Daoy (cell line): Measurements from ENCODE around the gene STX3. TPM values are rescaled to one million over a fixed set of nuclear protein-coding genes. Genes with fewer than 3 reads are reported as not detected.
"Not testable (repeated sequence)": the region's sequence is repeated elsewhere in the genome, so short reads cannot be mapped to it uniquely, and the experiment has no call there.

Source experiments
- DNase-seq: peaks from one replicate; pipeline ENCODE4 v3.0.0-alpha.2; 2015; ENCODE audit warnings: low read depth
- total RNA-seq: library from RNA; depleted of rRNA; stranded (reverse); fragments of >200 nt; shearing (Covaris generic); gene quantifications from 2 replicates; pipeline ENCODE4 v1.2.3, GENCODE V29; 2014; rRNA removed

STX3 gene
- total RNA-seq, 1 experiment from 2014 or later, result 21.3 TPM

- peak; percentile 3 for DNase-seq
Measured at GRCh38 chr11:59842316-59842715, 87.1 kb downstream of the STX3 start.

GRCh38 chr11:59845399-59845798, 90.2 kb downstream of the STX3 start, which contains the start of gene CBLIF:
TSS of gene CBLIF (minus strand) at chr11:59845499. CDS start at chr11:59845453, 46 bp downstream.
- DNase-seq, result no peak

GRCh38 chr11:59846556-59846955, 91.4 kb downstream of the STX3 start:
- no peak for DNase-seq

- no peak for DNase-seq
Measured at GRCh38 chr11:59847626-59848025, 92.5 kb downstream of the STX3 start.

DNA sequence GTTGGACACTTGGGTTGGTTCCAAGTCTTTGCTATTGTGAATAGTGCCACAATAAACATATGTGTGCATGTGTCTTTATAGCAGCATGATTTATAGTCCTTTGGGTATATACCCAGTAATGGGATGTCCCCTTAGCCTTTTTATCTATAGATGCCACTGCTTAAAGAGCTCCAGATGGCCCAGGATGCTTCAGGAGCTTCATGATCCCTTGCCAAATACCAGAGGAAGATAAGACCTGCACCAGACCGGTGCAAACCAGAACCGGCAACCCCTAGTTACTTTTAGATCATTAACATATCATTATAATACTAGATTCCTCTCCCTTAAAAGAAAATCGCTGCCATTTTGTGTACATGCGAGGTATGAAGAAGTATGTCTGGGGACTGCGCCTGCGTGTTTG, 93.3 kb downstream of the STX3 start:
- DNase-seq, result not testable (repeated sequence)

DNA sequence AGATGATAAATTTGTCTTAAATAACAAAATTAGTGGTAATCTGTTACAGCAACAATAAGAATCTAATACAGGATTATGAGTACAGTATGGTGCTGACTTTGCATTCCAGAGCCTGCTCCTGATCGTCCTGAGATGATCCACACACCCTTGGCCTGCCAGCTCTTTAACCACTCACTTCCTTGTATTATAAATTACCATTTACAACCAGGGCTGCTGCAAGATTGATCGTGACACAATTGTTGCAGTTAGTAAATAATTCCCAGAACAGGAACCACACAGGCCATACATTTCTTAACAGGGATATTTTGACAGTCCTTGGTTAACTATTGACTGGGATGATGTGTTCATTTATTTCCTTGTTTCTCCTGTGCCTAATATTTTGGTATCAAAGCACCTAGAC, 94.0 kb downstream of the STX3 start:
- DNase-seq, result no peak

GRCh38 chr11:59849551-59849950, 94.4 kb downstream of the STX3 start:
- not testable (repeated sequence) for DNase-seq

- DNase-seq, result not testable (repeated sequence)
Measured at GRCh38 chr11:59851416-59851815, 96.2 kb downstream of the STX3 start.

DNA sequence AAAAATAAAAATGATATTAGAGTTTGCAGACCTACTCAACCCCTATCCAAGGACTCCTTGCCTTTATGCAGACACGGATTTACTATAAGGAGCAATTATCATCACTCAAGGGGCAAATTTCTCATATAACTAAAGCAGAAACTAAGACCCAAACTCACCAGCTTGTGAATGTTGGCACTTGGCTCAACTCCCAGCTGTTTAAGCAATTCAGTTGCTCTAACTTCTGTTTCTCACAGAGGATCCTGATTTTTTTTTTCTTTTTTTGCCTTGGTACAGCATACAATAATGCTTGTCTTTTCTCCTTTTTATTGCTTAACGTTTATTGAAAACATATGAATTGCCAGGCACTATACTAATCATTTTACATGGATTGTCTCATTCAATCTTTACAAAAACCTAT, 99.7 kb downstream of the STX3 start:
- DNase-seq, result no peak

Other genes with a start within 250 kb of the STX3 start
- gene OR4D9, start 243.8 kb upstream of the STX3 start, total RNA-seq, result not detected in 2 replicates
- 21.5 and 23.0 TPM in 2 replicates for gene OSBP, start 139.6 kb upstream of the STX3 start, total RNA-seq
- gene PATL1, start 86.3 kb upstream of the STX3 start, total RNA-seq, result 12.7 and 16.1 TPM in 2 replicates
- gene OR10V1, start 41.5 kb upstream of the STX3 start, total RNA-seq, result not detected in 2 replicates
- 55.0 and 66.6 TPM in 2 replicates for gene MRPL16, start 55.4 kb downstream of the STX3 start, total RNA-seq
- gene CBLIF, start 90.1 kb downstream of the STX3 start, total RNA-seq, result not detected in 2 replicates
- not detected in 2 replicates for gene TCN1, start 111.1 kb downstream of the STX3 start, total RNA-seq
- not detected in 2 replicates for gene OOSP3, start 123.4 kb downstream of the STX3 start, total RNA-seq
- gene OOSP1, start 183.1 kb downstream of the STX3 start, total RNA-seq, result not detected in 2 replicates
- gene OOSP4A, start 208.7 kb downstream of the STX3 start, total RNA-seq, result not detected in 2 replicates